GM12892 (cell line): ENCODE measurements around the gene CNOT6L.

ENCODE experiments used
- DNase-seq: peaks from one replicate; pipeline ENCODE4 v3.0.0; 2011; ENCODE audit not compliant: insufficient read length
- FAIRE-seq: peaks from 2 replicates; lab custom pipeline; 2011; peaks lifted over from hg19 to GRCh38; lab: Jason Lieb, UNC
- POLR2A ChIP-seq: IDR thresholded peaks from 2 replicates; pipeline ENCODE4 v1.6.1; 2011; ENCODE audit warnings: low read depth, low read length, control low read depth
- POLR2AphosphoS5 ChIP-seq: IDR thresholded peaks from 2 replicates; pipeline ENCODE4 v1.6.1; 2011; ENCODE audit warnings: low read depth, low read length, control low read depth
- TAF1 ChIP-seq: IDR thresholded peaks from 2 replicates; pipeline ENCODE4 v1.6.1; 2011; ENCODE audit warnings: low read depth, mild to moderate bottlenecking, control low read depth, low read length, borderline replicate concordance

The CNOT6L gene

DNA sequence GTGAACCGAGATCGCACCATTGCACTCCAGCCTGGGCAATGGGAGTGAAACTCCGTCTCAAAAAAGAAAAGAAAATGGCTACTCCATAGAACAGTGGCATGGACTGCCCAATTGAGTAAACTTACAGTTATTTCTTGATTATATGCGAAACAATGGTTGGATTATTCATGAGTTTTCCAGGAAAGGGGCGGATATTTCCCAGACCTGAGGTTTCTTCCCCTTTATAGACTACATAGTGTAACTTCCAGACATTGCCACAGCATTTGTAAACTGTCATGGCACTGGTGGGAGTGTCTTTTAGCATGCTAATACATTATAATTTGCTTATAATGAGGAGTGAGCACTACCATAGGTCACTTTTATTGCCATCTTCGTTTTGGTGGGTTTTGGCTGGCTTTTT, 29.3 kb upstream of the CNOT6L start:
- FAIRE-seq (no peak), DNase-seq (no peak)
- TF ChIP-seq POLR2AphosphoS5 = no peak
- no peak for TF ChIP-seq TAF1
- no peak for TF ChIP-seq POLR2A

DNA sequence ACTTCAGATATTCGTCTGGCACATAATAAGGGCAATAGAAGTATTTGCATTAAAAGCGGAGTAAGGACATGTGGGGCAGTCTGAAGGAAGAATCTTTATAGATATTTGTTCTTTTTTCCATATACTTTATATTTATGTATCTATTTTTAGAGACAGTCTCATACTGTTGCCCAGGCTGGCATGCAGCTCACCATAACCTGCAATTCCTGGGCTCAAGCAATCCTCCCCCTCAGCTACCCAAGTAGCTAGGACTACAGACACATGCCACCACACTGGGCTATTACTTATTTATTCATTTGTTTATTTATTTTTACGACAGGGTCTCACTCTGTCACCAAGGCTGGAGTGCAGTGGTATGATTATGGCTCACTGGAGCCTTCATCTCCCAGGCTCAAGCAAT, 26.8 kb upstream of the CNOT6L start:
- TF ChIP-seq TAF1 = no peak
- TF ChIP-seq POLR2A = no peak
- FAIRE-seq = no peak
- no peak for DNase-seq

DNA sequence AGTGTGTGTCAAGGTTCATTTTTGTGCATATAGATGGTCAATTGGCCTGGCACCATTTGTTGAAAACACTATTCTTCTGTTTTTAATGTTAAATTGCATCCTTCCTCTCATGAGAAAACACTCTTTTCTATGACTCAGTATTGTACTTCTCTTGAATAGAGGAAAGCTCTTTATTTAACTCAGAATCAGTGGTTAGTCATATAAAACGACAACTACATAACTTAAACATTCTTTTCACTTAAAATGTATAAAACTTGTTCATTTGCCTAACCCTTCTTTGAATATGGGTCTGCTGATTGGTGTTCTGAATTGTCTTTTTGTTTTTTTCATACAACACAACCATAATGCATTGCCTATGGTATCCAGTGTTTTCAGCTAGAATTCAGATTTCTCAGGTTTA, 26.2 kb upstream of the CNOT6L start:
- DNase-seq (no peak), FAIRE-seq (no peak)
- TF ChIP-seq TAF1 = no peak
- TF ChIP-seq POLR2AphosphoS5 = no peak
- TF ChIP-seq POLR2A = no peak

DNA sequence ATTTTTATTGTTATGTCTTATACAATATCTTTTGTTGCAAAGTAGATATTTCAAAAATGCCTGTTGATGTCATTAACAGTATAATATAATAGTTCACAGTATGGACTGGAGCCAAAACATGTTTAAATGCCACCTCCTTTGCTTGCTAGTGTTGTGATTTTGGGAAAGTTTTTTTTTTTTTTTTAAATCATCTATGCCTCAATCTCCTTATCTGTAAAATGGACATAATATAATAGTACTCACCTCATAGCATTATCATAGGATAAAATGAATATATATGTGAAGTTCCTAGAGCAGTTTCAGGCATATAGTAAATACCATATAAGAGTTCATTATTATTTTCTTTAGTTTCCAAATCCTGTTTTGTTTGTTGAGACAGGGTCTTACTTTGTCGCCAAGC, 25.2 kb upstream of the CNOT6L start:
- FAIRE-seq (no peak), DNase-seq (no peak)
- TF ChIP-seq POLR2AphosphoS5 (no peak), TAF1 (no peak), POLR2A (no peak)

DNA sequence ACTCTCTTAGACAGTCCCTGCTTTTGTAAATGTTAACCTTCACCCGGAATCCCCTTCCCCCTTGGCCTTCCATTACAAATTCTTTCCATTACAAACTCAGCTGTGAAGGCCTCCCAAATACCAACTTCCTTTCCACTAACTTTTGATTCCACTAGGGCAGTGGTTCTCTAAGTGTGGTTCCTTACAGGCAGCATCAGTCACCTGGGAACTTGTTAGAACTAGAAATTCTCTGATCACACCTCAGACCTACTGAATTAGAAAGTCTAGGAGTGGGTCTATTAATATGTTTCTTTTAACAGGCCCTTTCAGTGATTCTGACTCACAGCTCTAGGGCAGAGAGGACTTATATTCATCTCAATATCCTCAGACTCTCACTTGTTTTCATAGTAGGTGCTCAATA, 24.5 kb upstream of the CNOT6L start:
- DNase-seq = no peak

DNA sequence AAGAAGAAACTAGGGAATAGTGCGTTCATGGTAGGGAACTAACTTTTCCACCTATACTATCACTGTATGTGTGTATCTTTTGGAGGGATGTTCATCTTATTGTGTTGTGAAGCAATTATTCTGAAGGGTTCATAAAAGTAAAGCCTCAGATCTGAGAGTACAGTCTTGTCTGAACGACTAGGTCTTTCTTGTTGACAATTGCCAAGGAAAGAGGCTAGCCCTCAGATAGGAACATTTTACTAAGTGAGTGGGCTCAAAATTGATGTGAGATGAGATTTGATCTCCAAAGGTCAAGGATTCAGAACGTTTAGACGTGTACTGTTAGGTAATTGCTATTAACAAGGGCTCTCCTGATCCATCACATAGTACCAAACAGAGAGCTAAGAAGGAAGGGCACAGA, 15.2 kb upstream of the CNOT6L start:
- no peak for TF ChIP-seq POLR2AphosphoS5
- TF ChIP-seq TAF1 = no peak
- TF ChIP-seq POLR2A = no peak
- FAIRE-seq (no peak), DNase-seq (no peak)

More for the DNA sequence above, 24.5 kb upstream of the CNOT6L start:
- no peak for FAIRE-seq
- no peak for TF ChIP-seq TAF1
- no peak for TF ChIP-seq POLR2A
- TF ChIP-seq POLR2AphosphoS5 = no peak

DNA sequence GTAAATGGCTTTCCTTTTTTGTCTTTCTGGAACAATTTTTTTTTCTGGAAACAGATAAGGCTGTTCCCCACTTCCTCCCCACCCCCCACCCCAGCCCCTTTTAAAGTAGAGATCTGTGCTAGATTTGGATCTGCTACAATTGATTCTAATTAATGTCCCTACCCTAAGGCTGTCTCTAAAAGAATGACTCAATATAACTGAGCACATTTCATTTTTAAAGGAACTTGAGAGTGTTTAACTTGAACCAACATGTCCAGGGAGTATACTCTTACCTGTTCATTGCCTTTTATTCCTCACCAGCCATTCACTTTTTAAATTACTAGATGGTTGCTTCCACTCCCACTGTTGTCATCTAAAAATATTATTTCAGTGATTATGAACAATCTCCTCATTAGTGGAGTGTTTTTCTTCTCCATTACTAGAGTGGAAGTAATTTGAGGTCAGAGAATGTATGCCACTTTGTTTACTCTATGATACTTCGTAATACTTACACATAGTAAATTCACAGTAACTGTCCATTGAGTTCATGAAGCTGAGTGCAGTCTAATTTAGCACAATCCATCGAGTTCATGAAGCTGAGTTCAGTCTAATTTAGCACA, 14.1 kb upstream of the CNOT6L start:
- FAIRE-seq = no peak
- TF ChIP-seq POLR2AphosphoS5 (no peak), POLR2A (no peak), TAF1 (no peak)
- no peak for DNase-seq

DNA sequence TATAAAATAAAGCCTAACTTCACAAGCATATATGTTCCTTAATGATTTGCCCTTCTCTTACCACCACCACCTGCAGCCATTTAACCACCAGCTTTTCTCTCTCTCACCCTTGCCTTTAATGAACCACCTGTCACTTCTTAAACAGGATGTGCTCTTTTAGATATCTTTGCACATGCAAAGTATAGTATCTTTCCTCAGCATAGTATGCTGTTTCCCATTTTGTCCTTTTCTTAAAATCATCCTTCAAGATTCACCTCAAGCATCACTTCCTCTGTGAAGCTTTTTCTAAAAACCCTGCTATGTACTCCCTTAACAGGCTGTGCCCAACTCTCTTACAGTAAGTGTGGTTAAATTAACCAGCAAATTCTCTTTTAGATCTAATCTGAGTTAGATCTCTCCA, 8.2 kb upstream of the CNOT6L start:
- TF ChIP-seq POLR2AphosphoS5 = no peak
- TF ChIP-seq TAF1 = no peak
- TF ChIP-seq POLR2A = no peak
- no peak for DNase-seq
- FAIRE-seq = peak; percentile 27

DNA sequence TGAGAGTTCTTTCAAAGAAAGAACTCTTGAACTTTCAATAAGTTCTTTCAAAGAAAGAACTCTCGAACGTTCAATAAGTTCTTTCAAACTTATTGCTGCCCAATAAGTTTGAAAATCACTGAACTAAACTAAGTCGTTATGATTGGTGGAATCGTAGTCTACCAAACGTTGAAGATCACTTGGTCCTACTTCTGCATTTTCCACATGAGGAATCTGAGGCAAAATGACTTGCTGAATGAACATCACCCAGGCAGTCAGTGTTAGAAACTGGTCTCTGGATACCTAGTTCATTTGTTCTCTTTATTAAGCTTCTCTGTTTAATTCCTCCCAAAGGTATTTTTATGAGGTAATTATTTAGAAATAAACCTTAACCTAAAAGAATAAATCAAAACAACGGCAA, 7.1 kb upstream of the CNOT6L start:
- DNase-seq (no peak), FAIRE-seq (peak; percentile 27)
- TF ChIP-seq TAF1 (no peak), POLR2A (no peak), POLR2AphosphoS5 (no peak)

DNA sequence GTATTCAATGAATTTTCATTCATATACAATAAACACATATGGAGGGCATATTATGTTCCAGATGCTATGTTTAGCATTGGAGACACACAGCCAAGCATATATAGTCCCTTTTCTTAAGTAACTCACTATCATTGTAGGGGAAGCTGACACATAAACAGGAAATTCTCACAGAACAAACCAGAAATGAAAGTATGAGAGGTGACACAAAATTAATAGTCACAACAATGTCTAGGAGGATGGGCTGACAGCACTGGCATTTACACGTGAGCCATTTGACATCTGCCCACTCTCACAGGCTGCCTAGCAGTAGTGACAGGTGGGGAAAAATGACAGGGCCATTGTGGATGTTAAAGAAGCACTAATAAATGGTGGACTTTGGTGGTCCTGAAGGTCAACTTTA, 2.6 kb upstream of the CNOT6L start:
- TF ChIP-seq POLR2A = no peak
- no peak for TF ChIP-seq TAF1
- no peak for TF ChIP-seq POLR2AphosphoS5
- no peak for DNase-seq
- peak; percentile 50 for FAIRE-seq

DNA sequence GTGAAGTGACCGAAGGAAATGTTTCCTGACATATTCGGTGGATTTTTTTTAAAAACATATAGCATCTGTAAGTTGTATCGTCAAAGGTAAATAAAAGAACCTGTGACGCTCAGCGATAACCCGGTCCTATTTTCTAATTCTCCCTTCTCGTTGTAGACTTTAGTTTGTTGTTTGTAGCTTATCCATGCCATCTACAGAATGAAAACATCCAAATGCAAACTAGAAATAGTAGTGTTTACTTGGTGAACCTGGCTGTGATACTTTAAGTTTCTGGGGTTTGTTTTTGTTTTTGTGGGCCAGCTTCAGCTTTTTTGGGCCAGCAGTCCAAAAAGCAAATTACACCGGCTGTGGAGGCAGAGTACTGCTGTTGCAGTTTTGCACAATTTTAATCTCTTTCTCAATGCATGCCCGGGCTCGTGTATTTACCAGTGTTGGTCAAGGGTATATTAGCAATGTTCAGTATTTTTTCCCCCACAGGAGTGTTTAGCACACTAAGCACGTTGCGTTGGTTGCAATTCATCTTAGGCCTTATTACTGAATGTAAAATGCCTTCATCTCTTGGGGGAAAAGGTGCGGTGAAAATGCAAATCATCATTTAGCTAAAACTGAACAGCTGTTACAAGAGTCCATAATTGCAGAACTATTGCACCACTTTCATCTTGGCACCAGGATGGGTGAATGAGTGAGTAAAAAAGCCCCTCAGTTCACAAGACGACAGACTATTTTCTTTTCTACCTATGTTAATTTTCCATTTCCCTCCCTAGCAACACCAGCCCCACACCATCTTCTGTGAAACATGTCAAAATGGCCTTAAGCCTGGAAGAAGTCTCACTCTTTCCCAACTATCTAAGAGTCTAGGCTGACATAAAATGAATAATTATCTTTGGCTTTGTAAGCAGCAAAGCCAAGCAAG, 1.7 kb upstream of the CNOT6L start:
- FAIRE-seq (peak; percentile 86), DNase-seq (no peak)
- no peak for TF ChIP-seq POLR2AphosphoS5
- no peak for TF ChIP-seq POLR2A
- TF ChIP-seq TAF1 = no peak
